ENCODE results near the gene RSF1.

DNA sequence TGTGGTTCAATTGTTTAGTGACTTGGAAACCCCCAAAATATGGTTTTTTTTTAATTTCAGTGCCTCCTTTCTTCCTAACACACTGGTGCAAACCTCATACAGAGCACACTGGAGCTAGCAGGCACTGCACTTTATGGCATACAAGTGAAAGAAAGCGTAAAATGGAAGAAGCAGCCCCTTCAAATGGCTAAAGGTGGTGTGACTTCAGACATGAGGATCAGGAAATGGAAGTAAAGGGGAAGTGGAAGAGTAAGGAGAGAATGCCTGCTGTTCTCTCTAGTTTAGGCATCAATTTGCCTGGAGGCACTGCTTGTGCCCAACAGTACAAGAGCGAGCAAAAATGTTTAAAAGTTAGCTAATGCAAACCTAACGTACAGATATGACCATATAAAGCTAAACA, 5.7 kb downstream of the RSF1 start:
- TF ChIP-seq ZFX (IDR thresholded peaks at IDR 0.05), result no peak
- TF ChIP-seq, protein P1, sequence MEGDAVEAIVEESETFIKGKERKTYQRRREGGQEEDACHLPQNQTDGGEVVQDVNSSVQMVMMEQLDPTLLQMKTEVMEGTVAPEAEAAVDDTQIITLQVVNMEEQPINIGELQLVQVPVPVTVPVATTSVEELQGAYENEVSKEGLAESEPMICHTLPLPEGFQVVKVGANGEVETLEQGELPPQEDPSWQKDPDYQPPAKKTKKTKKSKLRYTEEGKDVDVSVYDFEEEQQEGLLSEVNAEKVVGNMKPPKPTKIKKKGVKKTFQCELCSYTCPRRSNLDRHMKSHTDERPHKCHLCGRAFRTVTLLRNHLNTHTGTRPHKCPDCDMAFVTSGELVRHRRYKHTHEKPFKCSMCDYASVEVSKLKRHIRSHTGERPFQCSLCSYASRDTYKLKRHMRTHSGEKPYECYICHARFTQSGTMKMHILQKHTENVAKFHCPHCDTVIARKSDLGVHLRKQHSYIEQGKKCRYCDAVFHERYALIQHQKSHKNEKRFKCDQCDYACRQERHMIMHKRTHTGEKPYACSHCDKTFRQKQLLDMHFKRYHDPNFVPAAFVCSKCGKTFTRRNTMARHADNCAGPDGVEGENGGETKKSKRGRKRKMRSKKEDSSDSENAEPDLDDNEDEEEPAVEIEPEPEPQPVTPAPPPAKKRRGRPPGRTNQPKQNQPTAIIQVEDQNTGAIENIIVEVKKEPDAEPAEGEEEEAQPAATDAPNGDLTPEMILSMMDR (conservative IDR thresholded peaks at IDR 0.05), result no peak

Data from C4-2B (cell line).